ENCODE results near the gene EEF2K.

Gene EEF2K

DNA sequence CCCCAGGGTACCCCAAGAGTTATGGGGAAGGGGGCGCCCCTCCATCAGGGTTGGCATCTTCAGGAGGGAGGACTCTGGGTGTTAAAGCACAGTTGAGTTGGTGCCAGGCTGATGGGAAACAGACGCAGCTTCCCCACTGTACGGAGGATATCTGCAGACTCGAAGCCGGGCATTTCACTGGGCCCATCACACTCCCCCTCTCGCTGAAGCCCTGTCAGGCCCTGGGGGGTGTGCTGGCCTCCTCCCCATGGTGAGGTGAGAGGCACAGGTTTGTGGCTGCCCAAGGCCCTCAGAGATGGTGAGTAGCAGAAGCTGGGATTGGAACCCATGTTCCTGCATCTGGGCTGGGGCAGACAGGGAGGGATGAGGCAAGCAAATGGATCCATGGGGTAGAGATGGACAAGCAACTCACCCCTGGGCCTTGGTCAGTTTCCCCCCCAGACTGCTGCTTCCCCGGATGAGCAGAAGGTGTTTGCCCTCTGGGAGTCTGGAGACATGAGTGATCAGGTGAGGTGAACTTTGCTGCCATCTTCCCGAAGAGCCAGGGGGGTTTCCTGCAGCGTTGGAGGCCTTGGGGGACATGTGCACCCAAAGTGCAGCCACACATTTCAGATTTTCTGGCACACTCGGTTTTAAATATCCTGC lies 122.1 kb downstream of the EEF2K start:
- DNase-seq (ENCODE audit: extremely low read depth in 1 of 2, low read depth in 1 of 2) = no peak

GRCh38 chr16:22329199-22329695 lies 123.2 kb downstream of the EEF2K start:
- no peak for DNase-seq (ENCODE audit: extremely low read depth in 1 of 2, low read depth in 1 of 2)

- DNase-seq (ENCODE audit: extremely low read depth in 1 of 2, low read depth in 1 of 2) = no peak
Observed at GRCh38 chr16:22330326-22330725, 124.2 kb downstream of the EEF2K start.

- DNase-seq (ENCODE audit: extremely low read depth in 1 of 2, low read depth in 1 of 2) = no peak
Observed at GRCh38 chr16:22333457-22333994, 127.4 kb downstream of the EEF2K start.

DNA sequence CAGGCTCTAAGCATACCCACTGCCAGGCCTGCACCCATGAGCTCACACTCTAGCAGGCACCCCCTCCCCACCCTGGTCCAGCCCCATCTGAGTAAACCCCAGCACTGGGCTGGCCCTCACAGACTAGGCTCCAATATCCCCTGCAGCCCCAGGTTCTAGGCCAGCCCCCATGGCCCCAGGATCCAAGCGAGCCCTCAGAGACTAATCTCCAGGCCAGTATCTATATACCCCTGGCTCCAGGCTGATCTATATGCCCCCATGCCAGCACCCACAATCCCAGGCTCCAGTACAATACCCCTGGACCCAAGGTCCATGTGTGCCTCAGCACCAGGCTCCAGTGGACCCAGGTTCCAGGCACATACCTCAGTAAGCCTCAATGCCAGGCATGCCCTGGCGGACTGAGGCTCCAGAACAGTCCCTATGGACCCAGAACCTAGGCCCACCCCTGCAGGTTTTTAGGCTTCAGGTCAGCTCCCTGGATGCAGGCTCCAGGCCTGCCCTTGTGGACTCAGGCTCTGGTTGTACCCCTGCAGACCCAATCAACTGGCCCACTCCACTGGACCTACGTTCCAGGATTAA lies 129.7 kb downstream of the EEF2K start:
- no peak for DNase-seq (ENCODE audit: extremely low read depth in 1 of 2, low read depth in 1 of 2)

GRCh38 chr16:22336581-22336980 lies 130.5 kb downstream of the EEF2K start:
- no peak for DNase-seq (ENCODE audit: extremely low read depth in 1 of 2, low read depth in 1 of 2)

DNA sequence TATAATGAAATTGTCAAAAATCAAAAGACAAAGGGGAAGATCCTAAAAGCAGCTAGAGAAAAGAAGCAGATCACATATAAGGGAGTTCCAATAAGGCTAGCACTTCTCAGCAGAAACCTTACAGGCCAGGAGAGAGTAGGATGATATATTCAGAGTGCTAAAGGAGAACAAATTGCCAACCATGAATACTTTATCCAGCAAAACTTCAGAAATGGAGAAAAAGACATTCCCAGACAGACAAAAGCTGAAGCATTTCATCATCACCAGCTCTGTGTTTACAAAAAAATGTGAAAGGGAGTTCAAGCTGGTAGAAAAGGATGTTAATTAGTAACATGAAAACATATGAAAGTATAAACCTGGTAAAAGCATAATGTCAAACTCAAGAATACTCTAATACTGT lies 131.0 kb downstream of the EEF2K start:
- DNase-seq (ENCODE audit: extremely low read depth in 1 of 2, low read depth in 1 of 2) = no peak

GRCh38 chr16:22337849-22338635 lies 132.0 kb downstream of the EEF2K start:
- DNase-seq (ENCODE audit: extremely low read depth in 1 of 2, low read depth in 1 of 2) = no peak
